Measurements from ENCODE around the gene LOXL1.
A peak's percentile ranks its signal among the peaks of the same experiment; 100 is the strongest.

The LOXL1 gene

DNA sequence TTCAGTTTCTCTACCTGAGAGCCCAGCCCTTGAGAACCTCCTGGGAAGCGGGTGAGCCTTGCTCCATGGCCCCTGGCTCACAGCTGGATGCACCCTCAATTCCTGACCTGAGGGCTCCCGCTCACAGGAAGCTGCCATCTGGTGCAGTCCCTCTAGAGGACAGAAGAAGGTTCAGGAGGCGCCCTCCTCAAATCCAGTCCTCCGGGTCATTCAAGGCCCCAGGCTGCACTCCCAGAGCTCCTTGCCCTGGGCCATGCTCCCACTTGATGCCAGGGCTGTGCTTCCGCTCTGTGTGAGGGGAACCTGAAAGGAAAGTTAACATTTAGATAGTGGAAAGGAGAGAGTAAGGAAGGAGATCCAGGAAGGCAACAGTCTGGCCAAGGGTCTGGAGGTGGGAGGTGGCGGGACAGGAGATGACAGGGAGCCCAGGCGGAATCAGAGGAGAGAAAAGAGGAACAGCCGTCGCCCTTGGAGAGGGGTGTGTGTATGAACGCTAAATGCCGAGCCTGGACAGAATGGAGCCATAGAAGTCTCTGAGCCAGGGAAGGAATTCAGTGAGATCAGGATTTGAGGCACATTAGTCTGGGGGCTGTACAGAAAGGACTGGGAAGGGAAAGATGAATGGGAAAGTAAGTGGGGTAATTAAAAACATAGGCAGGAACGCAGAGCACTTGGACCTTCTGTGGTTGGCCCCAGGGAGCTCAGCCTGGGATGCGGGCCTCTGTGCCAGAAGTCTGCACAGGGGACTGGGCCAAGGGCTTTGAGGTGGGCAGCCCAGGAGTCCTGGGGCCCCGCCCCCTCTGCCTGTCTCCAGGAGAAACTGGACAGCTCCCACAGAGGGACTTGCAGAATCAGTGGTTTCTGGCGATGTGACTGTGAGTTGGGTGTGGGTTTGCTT, 26.8 kb upstream of the LOXL1 start:
- DNase-seq, result no peak

DNA sequence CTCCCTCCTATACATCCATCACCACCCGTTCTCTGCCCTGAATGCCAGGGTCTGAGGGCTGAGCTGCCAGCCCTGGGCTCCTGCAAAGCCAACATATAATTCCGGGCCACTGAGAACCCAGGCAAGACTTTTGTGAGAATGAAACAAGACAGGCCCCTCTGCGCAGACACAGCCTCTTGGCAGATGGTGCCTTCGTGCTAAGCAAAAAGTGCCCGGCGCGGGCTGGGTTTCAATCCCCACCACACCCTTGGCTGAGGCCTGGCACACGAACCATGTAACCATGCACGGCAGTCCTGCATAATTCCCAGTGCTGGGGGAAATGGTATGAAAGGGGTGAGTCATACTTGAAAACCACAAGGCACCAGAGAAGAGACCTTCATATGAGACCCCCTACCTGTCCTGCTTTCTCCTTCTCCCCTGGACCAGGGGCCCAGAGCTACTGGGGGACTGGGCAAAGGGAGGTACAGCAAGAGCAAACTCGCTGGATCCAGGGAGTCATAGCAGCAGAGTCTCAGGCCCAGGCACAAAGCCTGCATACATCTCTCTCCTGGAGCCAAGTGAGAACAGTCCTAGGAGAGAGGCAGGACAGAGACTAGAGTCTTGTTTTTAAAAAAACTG, 26.1 kb upstream of the LOXL1 start:
- DNase-seq, result no peak

DNA sequence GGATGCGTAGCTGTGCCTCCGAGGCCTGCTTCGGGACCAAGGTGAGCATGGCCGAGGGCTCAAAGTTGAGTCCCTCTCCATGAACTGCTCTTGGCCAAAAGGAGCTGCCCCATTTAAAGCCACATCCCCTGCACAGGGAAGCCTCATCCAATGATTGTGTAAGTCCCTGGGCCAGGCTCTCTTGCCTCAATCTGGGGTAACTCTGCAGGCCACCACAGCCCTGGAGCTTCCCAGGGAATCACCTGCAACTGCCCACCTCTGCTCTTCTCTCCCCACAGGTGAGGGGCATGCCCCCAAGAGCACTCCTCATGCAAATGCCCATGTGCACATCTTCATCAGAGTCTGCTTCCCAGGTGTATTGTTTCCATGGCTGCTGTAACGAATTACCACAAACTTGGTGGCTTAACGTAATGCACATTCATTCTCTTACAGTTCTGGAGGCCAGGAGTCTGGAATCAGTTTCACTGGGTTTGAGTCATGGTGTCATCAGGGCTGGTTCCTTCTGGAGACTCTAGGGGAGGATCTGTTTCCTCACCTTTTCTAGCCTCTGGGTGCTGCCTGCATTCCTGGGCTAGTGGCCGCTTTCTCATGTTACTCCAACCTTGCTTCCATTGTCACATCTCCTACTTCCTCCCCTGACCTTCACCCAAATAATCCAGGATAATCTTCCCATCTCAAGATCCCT, 25.0 kb upstream of the LOXL1 start:
- no peak for DNase-seq

DNA sequence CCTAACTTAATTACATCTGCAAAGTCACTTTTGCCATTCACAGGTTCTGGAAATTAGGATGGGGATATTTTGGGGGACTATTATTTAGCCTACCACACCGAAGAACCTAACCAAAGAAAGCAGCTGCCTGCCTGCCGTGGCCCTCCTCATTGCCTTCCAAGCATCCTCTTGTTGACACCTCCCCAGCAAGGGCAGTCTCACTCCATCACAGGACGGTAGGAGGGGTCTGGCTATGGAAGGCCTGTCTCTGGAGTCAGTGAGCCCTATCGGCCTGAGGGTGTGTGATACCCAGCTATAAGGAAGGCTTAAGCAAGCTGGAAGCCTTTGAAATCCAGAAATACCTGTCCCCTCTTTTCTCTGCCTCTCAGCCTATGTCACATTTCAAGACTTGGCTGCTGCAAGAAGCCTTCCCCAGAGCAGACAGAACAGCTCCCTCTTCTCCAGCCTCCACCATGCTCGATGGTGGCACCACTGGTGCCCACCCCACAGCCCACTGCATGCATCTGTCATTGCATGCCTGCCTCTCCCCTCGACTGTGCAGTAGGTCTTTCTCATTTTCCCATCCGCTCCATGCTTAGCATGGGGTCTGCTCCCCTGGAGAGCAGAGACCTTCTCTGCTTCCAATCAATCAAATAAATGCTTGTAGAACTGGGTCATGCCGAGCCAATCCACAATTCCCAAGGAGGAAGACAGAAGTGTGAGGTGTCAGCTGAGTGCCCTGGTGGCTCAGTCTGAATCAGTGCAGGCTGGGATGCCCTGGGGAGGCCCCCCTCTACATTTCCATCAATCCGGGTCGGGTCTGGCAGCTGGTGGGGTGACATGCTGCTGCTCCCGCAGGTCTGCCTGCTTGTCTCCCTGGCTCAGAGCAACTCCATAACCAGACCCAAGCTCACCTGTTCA, 23.9 kb upstream of the LOXL1 start:
- no peak for DNase-seq

DNA sequence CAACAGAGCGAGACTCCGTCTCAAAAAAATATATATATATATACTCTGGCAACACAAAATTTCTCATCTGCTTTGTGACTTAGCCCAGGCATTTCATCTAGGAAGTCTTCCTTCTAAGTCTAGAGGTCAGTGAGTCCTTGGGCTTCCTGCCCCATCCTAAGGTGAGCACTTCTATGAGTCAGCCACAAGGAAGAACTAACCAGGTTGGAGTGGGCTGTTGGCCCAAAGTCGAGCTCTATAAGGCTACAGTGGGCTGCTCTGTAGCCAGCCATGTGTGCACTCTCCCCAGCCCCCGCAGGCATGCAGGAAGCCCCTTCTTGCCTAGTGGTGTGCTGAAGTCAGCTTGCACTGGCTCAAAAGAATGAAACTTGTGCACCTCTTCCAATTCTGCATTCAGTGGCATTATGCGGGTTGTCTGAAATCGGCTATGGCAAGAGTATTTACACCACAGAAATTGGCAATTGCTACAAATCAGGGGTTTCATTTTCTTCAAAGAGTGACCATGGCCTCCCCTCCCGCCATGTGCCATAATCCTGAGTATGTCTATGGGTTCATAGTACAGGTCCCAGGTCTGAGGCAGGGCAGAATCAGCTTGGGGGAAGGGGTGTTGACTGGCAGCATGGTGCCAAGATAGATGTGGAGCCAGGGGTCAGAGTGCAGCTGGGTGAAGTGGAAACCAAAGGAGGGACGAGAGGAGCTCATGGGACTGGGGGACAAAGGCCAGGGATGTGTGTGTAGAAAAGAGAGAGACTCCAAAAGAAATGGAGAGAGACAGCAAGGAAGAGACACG, 22.0 kb upstream of the LOXL1 start:
- no peak for DNase-seq

DNA sequence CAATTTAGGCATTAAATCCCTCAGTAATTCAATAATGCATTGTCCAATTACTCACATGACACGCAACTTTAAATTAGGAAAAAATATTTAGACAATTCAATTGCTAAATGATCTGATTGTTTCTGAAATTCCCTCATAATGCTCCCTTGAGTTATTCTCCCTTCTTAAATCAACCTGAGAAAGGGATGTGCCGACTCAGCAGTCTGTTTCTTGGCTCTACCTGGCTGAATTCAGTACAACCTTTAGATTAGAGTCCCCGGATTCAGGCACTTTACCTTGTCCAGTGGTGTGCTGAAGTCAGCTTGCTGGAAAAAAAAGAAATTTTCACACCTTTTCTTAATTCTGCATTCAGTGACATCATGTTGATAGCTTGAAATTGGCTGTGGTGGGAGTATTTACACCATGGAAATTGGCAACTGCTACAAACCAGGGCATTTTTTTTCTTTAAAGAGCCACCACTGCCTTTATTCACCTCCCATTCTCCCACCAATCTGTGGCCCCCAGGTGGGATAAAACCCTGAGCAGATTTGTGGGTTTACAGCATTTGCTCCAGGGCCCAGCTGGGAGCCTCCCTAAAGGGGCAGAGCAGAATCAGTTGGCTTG, 20.9 kb upstream of the LOXL1 start:
- no peak for DNase-seq

DNA sequence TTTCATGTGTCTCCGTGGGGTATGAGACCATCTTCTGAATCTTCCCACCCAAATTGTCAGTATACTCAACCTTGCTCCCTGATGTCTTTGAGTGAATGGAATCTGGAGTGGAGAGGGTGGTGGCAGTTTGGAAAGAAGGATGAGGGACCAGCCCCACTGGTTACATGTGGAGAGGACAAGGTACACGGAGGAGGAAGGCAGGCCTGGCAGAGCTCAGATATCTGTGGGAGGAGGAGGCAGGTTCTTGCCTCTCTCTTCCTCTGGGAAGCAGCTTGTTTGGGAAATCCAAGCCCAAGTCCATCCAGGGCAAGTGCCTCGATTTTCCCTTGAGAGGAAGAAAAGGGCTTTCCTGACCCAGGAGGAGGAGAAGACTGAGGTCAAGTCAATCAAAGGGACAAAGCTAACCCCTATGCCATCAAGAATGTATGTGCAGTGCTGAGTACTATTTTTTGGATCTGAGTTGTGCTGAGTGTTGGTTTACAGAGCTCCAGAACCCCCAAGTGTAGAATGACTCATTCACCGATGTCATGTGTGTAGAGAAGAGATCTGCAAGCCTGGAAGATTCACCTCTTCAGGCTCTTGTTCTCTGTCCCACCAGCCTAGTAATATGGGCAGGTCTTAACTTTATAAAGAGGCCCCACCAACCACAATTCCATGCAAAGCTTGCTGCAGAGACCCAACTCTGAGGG, 19.8 kb upstream of the LOXL1 start:
- no peak for DNase-seq

DNA sequence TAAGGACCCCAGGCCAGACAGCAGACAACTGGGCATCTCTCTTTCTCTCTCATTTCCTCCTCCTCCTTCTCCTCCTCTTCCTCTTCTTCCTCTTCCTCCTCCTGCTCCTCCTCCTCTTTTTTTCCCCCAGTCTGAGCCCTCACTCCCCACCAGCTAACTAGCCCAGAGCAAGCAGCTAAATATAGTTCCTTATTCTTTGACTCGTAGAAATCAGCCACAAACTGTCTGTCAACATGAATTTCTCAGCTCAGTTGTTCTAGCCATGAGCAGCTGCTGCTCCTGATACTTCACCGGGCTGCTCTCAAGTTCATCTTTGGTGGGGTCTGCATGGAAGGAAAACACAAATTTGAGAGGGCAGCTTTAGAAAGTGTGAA, 19.2 kb upstream of the LOXL1 start:
- DNase-seq, result no peak

DNA sequence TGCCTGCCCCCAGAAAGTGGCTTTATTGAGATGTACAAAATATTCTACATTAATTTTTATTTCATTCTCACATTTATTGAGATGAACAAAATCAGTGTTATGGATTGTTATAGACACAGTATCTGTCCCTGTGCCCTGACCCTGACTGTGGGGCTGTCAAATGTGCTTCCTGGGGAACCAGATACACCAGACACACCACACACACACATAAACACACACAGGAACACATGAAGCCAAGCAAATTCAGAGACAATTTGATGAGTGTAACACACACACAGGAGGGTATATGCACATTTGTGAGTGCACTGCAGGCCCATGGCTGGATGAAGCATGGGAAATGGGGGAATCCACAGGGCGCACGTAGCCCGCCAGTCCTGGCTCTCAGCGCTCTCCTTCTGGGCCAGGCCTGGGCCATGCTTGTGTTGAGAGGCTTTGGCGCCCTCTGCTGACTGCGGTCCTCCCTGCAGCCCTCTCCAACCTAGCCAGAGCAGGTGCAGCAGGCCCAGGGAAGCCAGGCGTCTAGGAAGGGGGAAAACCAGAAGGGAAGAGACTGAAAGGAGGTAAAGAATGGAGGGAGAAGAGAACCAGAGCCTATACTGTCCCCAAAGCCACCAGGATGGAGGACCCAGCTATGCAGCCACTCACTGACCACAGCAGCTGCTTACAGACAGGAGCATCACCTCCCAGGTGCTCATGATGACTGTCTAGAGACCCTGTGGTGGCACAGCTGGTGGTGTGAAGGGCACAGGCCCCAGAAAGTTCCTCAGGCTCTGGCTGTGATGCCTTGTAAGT, 18.0 kb upstream of the LOXL1 start:
- peak; percentile 24 for DNase-seq

DNA sequence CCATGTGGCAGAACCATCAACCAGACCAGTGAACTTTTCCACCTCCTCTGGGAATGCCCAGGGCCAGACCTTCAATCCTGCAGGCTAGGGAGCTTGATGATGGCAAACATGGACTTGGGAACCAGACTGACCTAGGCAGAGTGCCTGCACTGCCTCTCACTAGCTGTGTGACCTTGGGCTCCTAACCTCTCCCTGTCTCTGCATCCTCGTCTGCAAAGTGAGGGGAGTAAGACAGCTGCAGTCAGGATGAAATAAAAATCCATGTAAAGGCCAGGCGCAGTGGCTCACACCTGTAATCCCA, 17.5 kb upstream of the LOXL1 start:
- DNase-seq, result no peak

DNA sequence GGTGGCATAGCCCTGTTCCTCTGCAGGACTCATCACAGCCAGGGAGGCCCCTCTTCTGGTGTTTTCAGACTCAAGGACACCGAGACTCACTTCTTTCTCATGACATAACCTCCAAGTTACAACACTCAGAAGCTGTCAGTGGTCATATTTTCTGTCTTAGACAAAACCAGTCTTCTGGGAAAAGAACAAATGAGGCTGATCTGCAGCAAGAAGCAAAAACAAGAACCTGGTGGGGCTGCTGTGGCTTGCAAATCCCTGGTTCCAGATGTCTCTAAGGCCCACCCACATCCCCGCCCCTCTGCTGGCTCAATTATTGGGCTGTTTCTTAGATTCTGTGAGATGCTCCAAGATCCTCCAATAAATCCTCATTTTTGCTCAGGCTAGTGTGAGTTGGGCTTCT, 16.6 kb upstream of the LOXL1 start:
- DNase-seq, result no peak

DNA sequence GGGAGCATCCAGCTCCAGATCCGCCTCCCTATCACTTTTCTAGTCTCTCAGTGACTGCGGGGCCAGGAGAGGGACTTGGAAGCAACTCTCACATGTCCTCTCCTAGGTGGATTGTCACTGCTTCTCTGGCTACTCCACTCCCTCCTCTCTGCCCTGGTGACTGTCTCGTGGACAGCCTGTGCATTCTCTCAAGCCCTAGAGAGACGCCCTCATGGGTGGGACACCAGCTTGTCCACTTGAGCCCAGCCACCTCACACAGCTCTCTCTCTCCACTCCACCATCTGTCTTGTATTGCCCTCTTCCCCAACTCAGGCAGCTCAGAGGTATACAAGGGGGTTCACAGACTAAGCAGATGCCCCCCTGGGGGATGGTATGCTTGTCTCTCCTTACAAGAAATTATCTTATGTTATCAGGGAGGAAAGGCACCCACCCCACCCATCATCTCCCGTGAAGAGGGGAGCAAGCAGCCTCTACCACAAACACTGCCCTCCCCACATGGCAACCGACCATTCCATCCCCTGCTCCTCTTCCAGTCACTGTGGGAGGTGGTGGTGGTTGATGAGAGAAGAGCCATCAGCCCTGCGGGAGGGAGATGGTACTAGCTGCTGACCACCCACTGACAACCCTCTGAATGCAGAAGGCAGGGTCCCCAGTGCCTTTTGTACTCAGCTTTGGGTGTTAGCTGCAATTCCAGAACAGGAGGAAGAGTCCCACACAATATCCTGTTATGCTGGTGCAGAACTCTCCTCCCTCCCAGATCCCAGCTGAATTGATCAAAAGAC, 15.5 kb upstream of the LOXL1 start:
- no peak for DNase-seq

DNA sequence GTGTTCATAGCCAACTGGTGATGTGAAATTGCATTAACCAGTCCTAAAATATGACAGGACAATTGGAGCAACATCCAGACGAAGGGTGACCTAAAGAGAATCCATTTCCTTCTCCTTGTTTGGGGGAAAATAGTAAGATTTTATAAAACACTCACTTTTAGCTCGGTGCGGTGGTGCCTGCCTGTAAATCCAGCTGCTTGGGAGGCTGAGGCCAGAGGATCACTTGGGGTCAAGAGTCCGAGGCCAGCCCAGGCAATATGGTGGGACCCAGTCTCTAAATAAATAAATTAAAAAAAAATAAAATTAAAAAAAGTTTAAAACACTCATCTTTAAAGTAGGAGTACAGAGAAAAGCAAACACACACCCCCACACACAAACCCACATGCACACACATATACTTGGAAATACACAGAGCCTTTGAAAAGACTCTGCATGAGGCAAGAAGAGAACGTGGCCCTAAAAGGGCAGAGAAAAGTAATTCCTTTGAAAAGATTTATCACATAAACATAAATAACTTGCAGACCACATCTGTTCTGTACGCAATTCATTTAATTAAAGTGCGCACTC, 14.1 kb upstream of the LOXL1 start:
- DNase-seq, result no peak

DNA sequence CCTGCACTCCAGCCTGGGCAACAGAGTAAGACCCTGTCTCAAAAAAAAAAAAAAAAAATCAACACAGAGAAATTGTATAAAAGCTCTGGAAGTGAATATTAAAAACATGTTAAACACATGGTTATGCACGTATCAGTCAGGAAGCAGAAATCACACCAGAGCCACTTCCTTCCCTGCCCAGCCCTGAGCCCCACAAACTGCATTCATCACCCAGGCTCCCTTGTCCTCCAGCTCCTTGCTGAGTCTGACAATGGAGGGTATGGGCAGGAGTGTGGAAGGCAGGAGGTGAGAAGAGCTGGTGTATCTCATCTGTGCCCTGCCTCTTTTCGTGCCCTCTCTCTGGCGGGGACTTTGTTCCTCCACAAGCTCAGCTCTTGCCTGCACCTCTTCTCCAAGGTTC, 12.1 kb upstream of the LOXL1 start:
- no peak for DNase-seq

DNA sequence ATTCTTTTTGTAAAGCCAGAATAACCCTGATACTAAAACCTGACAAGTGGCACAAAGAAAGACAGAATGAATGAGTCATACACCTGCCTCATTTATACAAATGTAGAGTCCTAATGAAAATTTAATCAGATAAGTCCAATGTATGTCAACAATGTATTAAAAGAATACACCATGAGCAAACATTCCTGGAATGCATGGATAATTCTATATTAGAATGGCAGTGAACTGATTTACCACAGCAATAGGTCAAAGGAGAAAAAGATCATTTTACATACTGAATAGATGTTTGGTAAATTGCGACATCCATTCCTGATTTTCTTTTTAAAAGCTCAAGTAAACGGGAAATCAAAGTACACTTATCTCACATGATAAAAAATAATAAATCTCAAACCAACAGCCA, 11.2 kb upstream of the LOXL1 start:
- DNase-seq, result no peak

DNA sequence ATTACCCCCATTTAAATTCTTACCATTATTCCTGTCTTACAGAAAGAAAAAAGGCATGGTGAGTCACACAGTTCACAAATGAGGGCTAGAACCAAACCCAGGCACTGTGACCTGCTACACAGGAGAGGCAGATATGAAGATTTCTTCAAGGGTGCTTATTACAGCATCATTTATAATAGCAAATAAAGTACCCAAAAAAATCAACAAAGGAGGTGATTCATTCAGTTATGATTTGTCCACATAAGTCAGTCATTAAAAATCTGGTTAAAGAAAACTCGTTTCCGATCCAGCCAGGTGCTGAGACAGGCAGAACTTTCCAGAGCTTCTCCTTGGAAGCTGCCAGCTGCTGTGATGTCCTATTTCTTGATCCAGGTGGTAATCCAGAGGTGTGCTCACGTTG, 7.5 kb upstream of the LOXL1 start:
- no peak for DNase-seq

DNA sequence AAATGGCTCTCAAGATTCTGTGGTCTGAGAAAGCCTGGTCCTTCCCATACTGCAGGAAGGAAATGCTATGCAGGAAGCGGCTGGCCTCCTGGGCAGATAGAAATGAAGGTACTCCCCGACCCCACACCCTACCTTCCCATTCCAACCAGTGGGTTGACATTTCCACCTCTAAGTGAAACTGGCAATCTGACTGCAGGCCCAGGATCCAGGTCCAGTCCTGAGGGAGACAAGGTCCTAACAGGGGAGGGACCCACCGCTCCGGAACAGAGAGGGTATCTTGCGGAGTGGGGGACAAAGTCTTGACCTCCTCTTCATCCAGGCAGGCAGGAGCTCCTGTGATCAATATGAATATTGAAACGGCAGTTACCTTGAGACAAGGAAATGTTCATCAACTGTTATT, 6.6 kb upstream of the LOXL1 start:
- DNase-seq, result no peak

DNA sequence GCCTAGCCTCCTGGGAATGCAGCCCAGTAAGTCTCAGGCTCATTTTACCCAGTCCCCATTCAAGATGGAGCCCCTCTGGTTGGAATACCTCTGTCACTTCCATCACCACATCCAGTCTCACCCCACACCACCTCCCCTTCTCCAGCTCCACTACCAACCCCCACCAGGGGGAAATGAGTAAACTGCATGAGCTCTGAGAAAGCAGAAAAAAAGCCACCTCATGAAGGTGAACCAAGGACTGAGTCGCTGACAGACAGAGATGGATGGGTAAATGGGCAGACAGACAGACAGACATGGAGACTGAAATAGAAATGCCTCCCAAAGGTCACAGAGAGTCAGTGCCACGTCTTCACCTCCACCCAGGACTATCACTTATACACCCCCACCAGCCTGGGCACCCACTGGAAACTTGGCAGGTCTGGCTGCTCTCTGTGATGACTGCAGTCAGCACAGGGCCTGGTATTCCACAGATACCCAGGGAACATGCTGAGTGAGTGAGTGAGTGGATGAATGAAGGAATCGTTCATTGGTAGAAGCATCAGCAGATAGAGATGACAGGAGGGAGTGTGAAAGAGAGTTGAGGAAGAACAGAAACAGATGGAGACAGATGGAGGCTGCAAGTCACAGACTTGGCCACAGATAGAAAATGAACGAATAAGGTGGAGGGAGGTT, 4.9 kb upstream of the LOXL1 start:
- DNase-seq, result no peak

Measured in NCI-H2107 (cell line).